OCI-LY7 (cell line): ENCODE data around the gene PRSS56. TPM values are rescaled to one million over a fixed set of nuclear protein-coding genes. Genes with fewer than 3 reads are reported as not detected.

ENCODE experiments used
- BruUV-seq: library from RNA; stranded (reverse); fragments of 400-500 nt; replicated peaks from 2 replicates; lab custom pipeline; 2021; lab: Mats Ljungman, UMichigan
- CTCF ChIA-PET: fragments of 300-600 bp; sonication (Branson Sonifier 250); formaldehyde crosslinking; loops from one replicate; lab custom pipeline; 2022; ENCODE audit warnings: antibody characterized with exemption; ENCODE audit not compliant: unreplicated experiment; lab: Charles Lee
- POLR2A ChIA-PET: fragments of 300-600 bp; sonication (Branson Sonifier 250); formaldehyde crosslinking; loops from one replicate; lab custom pipeline; 2022; ENCODE audit warnings: antibody characterized with exemption; lab: Charles Lee
- DNase-seq: peaks from one replicate; pipeline ENCODE4 v3.0.0-alpha.2; 2015; ENCODE audit warnings: low spot score
- H2AFZ ChIP-seq: fragments of 200-600 bp; sonication (generic), shearing (Covaris generic); 2 replicates; pipeline ENCODE4 v1.6.1; 2014; ENCODE audit warnings: mild to moderate bottlenecking, antibody characterized with exemption, low read length, moderate library complexity
- H3K27ac ChIP-seq: fragments of 200-600 bp; sonication (generic); 2 replicates; pipeline ENCODE4 v1.5.1; 2014; ENCODE audit warnings: mixed run types, low read depth, mild to moderate bottlenecking, moderate library complexity, low read length, inconsistent platforms; ENCODE audit not compliant: poor library complexity, severe bottlenecking
- H3K36me3 ChIP-seq: fragments of 200-600 bp; sonication (generic); 2 replicates; pipeline ENCODE4 v1.6.1; 2014; ENCODE audit warnings: mild to moderate bottlenecking, antibody characterized with exemption, low read length, moderate library complexity, mixed read lengths; ENCODE audit not compliant: insufficient read depth
- H3K4me1 ChIP-seq: fragments of 200-600 bp; sonication (generic); 2 replicates; pipeline ENCODE4 v1.5.1; 2014; ENCODE audit warnings: mild to moderate bottlenecking, low read length; ENCODE audit not compliant: insufficient read depth, poor library complexity, severe bottlenecking
- H3K4me2 ChIP-seq: fragments of 200-600 bp; sonication (generic); 2 replicates; pipeline ENCODE4 v1.6.1; 2014; ENCODE audit warnings: mild to moderate bottlenecking, low read length
- H3K4me3 ChIP-seq: fragments of 200-600 bp; sonication (generic); 2 replicates; pipeline ENCODE4 v1.5.1; 2014; ENCODE audit warnings: mild to moderate bottlenecking, low read depth, low read length; ENCODE audit not compliant: poor library complexity, severe bottlenecking
- H3K79me2 ChIP-seq: fragments of 200-600 bp; sonication (generic); 2 replicates; pipeline ENCODE4 v1.6.1; 2016; ENCODE audit warnings: low read depth, mild to moderate bottlenecking, low read length, moderate library complexity, mixed read lengths; ENCODE audit not compliant: insufficient read depth
- H3K9me2 ChIP-seq: fragments of 200-600 bp; sonication (generic); 2 replicates; pipeline ENCODE4 v1.6.1; 2016; ENCODE audit warnings: mild to moderate bottlenecking, low read length, mixed read lengths; ENCODE audit not compliant: insufficient read depth
- H3K9me3 ChIP-seq: fragments of 200-600 bp; sonication (generic); 2 replicates; pipeline ENCODE4 v1.6.1; 2014; ENCODE audit warnings: mild to moderate bottlenecking, mixed run types, low read length, mixed read lengths
- H4K20me1 ChIP-seq: fragments of 200-600 bp; sonication (generic); 2 replicates; pipeline ENCODE4 v1.6.1; 2014; ENCODE audit warnings: mild to moderate bottlenecking, antibody characterized with exemption, low read length, moderate library complexity, mixed read lengths; ENCODE audit not compliant: insufficient read depth
- CTCF ChIP-seq: fragments of 200-600 bp; sonication (generic); conservative IDR thresholded peaks from 2 replicates; pipeline ENCODE4 v1.5.1; 2014; ENCODE audit warnings: mild to moderate bottlenecking, antibody characterized with exemption, low read length, moderate library complexity, mixed read lengths
- EZH2phosphoT487 ChIP-seq: fragments of 200-600 bp; sonication (generic); IDR thresholded peaks from 2 replicates; pipeline ENCODE4 v1.6.1; 2018; ENCODE audit warnings: low read depth, borderline replicate concordance, mild to moderate bottlenecking, mixed run types, antibody characterized with exemption, low read length, moderate library complexity, mixed read lengths
- intact Hi-C: fragments of 100-400 bp; cut with micrococcal nuclease; formaldehyde crosslinking; loops from one replicate; pipeline ENCODE4 v1.10.0; 2022; ENCODE audit not compliant: unreplicated experiment
- total RNA-seq, 2 experiments: library from RNA; depleted of rRNA in 1 of 2; stranded (reverse); fragments of >200 nt in 1 of 2; shearing (Covaris generic) in 1 of 2; gene quantifications; 2 replicates each; pipeline ENCODE4 v1.2.3, GENCODE V29; 2014 to 2022

PRSS56 gene
- total RNA-seq, 2 experiments from 2014 or later: not detected

GRCh38 chr2:232491139-232491780 lies 28.9 kb upstream of the PRSS56 start:
- no peaks in the 10 kb centered on the region for H3K79me2 ChIP-seq
- DNase-seq: no peak
- no TSS peak for BruUV-seq
- no peak overlapping the region for H3K4me2 ChIP-seq
- ChIA-PET POLR2A (interaction anchor here (0.7 kb wide), 1 partner anchor 1814 kb away, joined by 3 read pairs; no protein-coding TSS in a partner anchor), CTCF (no interaction called here)
- H3K9me3 ChIP-seq: no peaks in the 10 kb centered on the region
- no peaks in the 10 kb centered on the region for H4K20me1 ChIP-seq
- intact Hi-C loops: no loop called here
- no peaks in the 10 kb centered on the region for H3K36me3 ChIP-seq
- H3K9me2 ChIP-seq: no peaks in the 10 kb centered on the region
- no peak overlapping the region for H3K27ac ChIP-seq
- H2AFZ ChIP-seq: no peak overlapping the region
- no peak for TF ChIP-seq CTCF
- no peak for TF ChIP-seq EZH2phosphoT487
- no peak overlapping the region for H3K4me3 ChIP-seq
- H3K4me1 ChIP-seq: no peaks in the 10 kb centered on the region

- Histone ChIP-seq H3K9me3 (no peaks in the 10 kb centered on the region), H3K27ac (no peak overlapping the region), H3K79me2 (no peaks in the 10 kb centered on the region), H3K4me2 (no peak overlapping the region), H3K4me1 (no peaks in the 10 kb centered on the region), H2AFZ (no peak overlapping the region), H3K9me2 (no peaks in the 10 kb centered on the region), H3K36me3 (no peaks in the 10 kb centered on the region), H3K4me3 (no peak overlapping the region), H4K20me1 (no peaks in the 10 kb centered on the region)
- ChIA-PET CTCF (no interaction called here), POLR2A (no interaction called here)
- no peak for DNase-seq
- intact Hi-C loops: no loop called here
- BruUV-seq: no TSS peak
- no peak for TF ChIP-seq CTCF
- no peak for TF ChIP-seq EZH2phosphoT487
Measured at GRCh38 chr2:232492236-232492848, 27.8 kb upstream of the PRSS56 start.
